MCF 10A (cell line): ENCODE results near the gene GRIK3. TPM values are rescaled to one million over a fixed set of nuclear protein-coding genes. Genes with fewer than 3 reads are reported as not detected.

ENCODE experiments used
- BruUV-seq: library from RNA; stranded (reverse); fragments of 400-500 nt; replicated peaks from 2 replicates; lab custom pipeline; 2021; lab: Mats Ljungman, UMichigan
- CTCF ChIA-PET: fragments of 300-600 bp; sonication (Branson Sonifier 250); formaldehyde crosslinking; extraction: SDS; loops from one replicate; lab custom pipeline; 2021; ENCODE audit warnings: antibody characterized with exemption, inconsistent platforms; lab: Yijun Ruan, JAX
- POLR2A ChIA-PET: fragments of 300-600, 350-650 bp; sonication (Branson Sonifier 250); formaldehyde crosslinking; extraction: SDS; loops from one replicate; lab custom pipeline; 2020; ENCODE audit warnings: antibody characterized with exemption, inconsistent platforms; lab: Yijun Ruan, JAX
- DNase-seq: peaks from one replicate; pipeline ENCODE4 v3.0.0-alpha.2; 2018; ENCODE audit not compliant: unreplicated experiment
- H3K27ac Mint-ChIP-seq: one replicate; pipeline ENCODE4 v1.8.0; 2022; ENCODE audit warnings: mild to moderate bottlenecking, low read depth, mixed read lengths; ENCODE audit not compliant: unreplicated experiment
- H3K27me3 Mint-ChIP-seq: one replicate; pipeline ENCODE4 v1.8.0; 2022; ENCODE audit warnings: mixed read lengths; ENCODE audit not compliant: insufficient read depth, unreplicated experiment
- H3K36me3 Mint-ChIP-seq: one replicate; pipeline ENCODE4 v1.8.0; 2022; ENCODE audit warnings: mild to moderate bottlenecking, moderate library complexity, mixed read lengths; ENCODE audit not compliant: insufficient read depth, unreplicated experiment
- H3K4me1 Mint-ChIP-seq: one replicate; pipeline ENCODE4 v1.8.0; 2022; ENCODE audit warnings: mixed read lengths; ENCODE audit not compliant: insufficient read depth, unreplicated experiment
- H3K4me3 Mint-ChIP-seq: one replicate; pipeline ENCODE4 v1.8.0; 2022; ENCODE audit warnings: mild to moderate bottlenecking, moderate library complexity, mixed read lengths; ENCODE audit not compliant: unreplicated experiment
- H3K9me3 Mint-ChIP-seq: one replicate; pipeline ENCODE4 v1.8.0; 2022; ENCODE audit warnings: mixed read lengths; ENCODE audit not compliant: unreplicated experiment
- CTCF ChIP-seq: fragments of 200-600 bp; IDR thresholded peaks from one replicate; pipeline ENCODE4 v1.8.0; 2022; ENCODE audit warnings: antibody characterized with exemption, mild to moderate bottlenecking; ENCODE audit not compliant: unreplicated experiment
- intact Hi-C: fragments of 100-400 bp; cut with micrococcal nuclease; formaldehyde crosslinking; loops from 2 replicates; pipeline ENCODE4 v1.14.1; 2022
- total RNA-seq: library from RNA; stranded (reverse); gene quantifications from 2 replicates; pipeline ENCODE4 v1.2.3, GENCODE V29; 2022

Gene GRIK3
- total RNA-seq, 1 experiment from 2014 or later = not detected

GRCh38 chr1:36913484-36914060 is 120.7 kb downstream of the GRIK3 start:
- Mint-ChIP-seq H3K4me3 (no peak overlapping the region), H3K36me3 (no peaks in the 10 kb centered on the region), H3K4me1 (no peaks in the 10 kb centered on the region), H3K27ac (no peak overlapping the region), H3K27me3 (no peaks in the 10 kb centered on the region), H3K9me3 (no peaks in the 10 kb centered on the region)
- TF ChIP-seq CTCF = no peak
- POLR2A ChIA-PET = no interaction called here
- CTCF ChIA-PET = no interaction called here
- DNase-seq = no peak
- intact Hi-C loops = no loop called here
- BruUV-seq = no TSS peak

- Mint-ChIP-seq H3K27ac (no peak overlapping the region), H3K27me3 (no peaks in the 10 kb centered on the region)
- intact Hi-C loops = no loop called here
Measured at GRCh38 chr1:36913016-36913415, 121.3 kb downstream of the GRIK3 start.

GRCh38 chr1:36912365-36912865 is 121.9 kb downstream of the GRIK3 start:
- no peak for TF ChIP-seq CTCF
- intact Hi-C loops = no loop called here
- no TSS peak for BruUV-seq
- Mint-ChIP-seq H3K9me3 (no peaks in the 10 kb centered on the region), H3K4me1 (no peaks in the 10 kb centered on the region), H3K4me3 (no peak overlapping the region), H3K27me3 (no peaks in the 10 kb centered on the region), H3K36me3 (no peaks in the 10 kb centered on the region), H3K27ac (no peak overlapping the region)
- POLR2A ChIA-PET = no interaction called here
- CTCF ChIA-PET = interaction anchor here (0.7 kb wide), 1 partner anchor 304 kb away, joined by 3 read pairs; no protein-coding TSS in a partner anchor
- no peak for DNase-seq

More at GRCh38 chr1:36913016-36913415, 121.3 kb downstream of the GRIK3 start:
- ChIA-PET CTCF (interaction anchor here (0.7 kb wide), 1 partner anchor 305 kb away, joined by 3 read pairs; no protein-coding TSS in a partner anchor), POLR2A (no interaction called here)
- Mint-ChIP-seq H3K36me3 (no peaks in the 10 kb centered on the region), H3K4me1 (no peaks in the 10 kb centered on the region), H3K9me3 (no peaks in the 10 kb centered on the region), H3K4me3 (no peak overlapping the region)
- no peak for TF ChIP-seq CTCF
- no TSS peak for BruUV-seq
- DNase-seq = no peak

GRCh38 chr1:36911561-36912364 is 122.6 kb downstream of the GRIK3 start:
- H3K27me3 Mint-ChIP-seq = no peaks in the 10 kb centered on the region
- ChIA-PET POLR2A (no interaction called here), CTCF (interaction anchor here (1.3 kb wide), 1 partner anchor 15 kb away, joined by 4 read pairs; no protein-coding TSS in a partner anchor)
- no peak overlapping the region for H3K27ac Mint-ChIP-seq
- H3K36me3 Mint-ChIP-seq = no peaks in the 10 kb centered on the region
- BruUV-seq = no TSS peak
- DNase-seq = no peak
- no peak for TF ChIP-seq CTCF
- no peak overlapping the region for H3K4me3 Mint-ChIP-seq
- no peaks in the 10 kb centered on the region for H3K4me1 Mint-ChIP-seq
- no peaks in the 10 kb centered on the region for H3K9me3 Mint-ChIP-seq
- intact Hi-C loops = loop anchor here (1.0 kb wide), 1 partner anchor 13 kb away; no protein-coding TSS in a partner anchor
